Uterus (tissue), 2 donors: Measurements from ENCODE around the gene PRRC1.

ENCODE experiments used
- CTCF ChIP-seq, 4 experiments: fragments of 200-600 bp in 2 of 4; fragments of 450-650 bp in 2 of 4; sonication (generic) in 2 of 4; IDR thresholded peaks; one replicate each; pipeline ENCODE4 v1.5.1; 2016 to 2019; ENCODE audit warnings: antibody characterized with exemption in 4 of 4, mild to moderate bottlenecking in 2 of 4, moderate library complexity in 1 of 4
- POLR2A ChIP-seq, 2 donors: fragments of 450-650 bp; IDR thresholded peaks; one replicate each; pipeline ENCODE4 v1.6.1; 2016; ENCODE audit warnings: antibody characterized with exemption in 2 of 2, mild to moderate bottlenecking in 1 of 2, moderate library complexity in 1 of 2

- TF ChIP-seq POLR2A (IDR thresholded peaks at IDR 0.05) (no peak), CTCF (IDR thresholded peaks at IDR 0.05) (no peak)
Measured at GRCh38 chr5:127568166-127568565, 50.7 kb downstream of the PRRC1 start.
